Measurements from ENCODE around the gene KSR2. TPM values are rescaled to one million over a fixed set of nuclear protein-coding genes. Genes with fewer than 3 reads are reported as not detected.

Gene KSR2
- total and polyA plus RNA-seq, 2 of the 4 experiments (the other 2 are of a cell fraction), result not detected

GRCh38 chr12:117854339-117855012, 114.3 kb downstream of the KSR2 start:
- intact Hi-C loops (cut with micrococcal nuclease), result loop anchor here (5.0 kb wide), 1 partner anchor 487 kb away; no protein-coding TSS in a partner anchor
- H3K9me3 ChIP-seq (ENCODE audit: control insufficient read depth, insufficient read depth, low read length), result 0 out of 2 replicates have a peak, but pooled peaks cover 2% of the 10 kb centered on the region
- H2BK120ac ChIP-seq (ENCODE audit: low read depth, low read length), result no peak overlapping the region
- H4K8ac ChIP-seq (ENCODE audit: low read depth in 2 of 2, low read length in 2 of 2), result no peak overlapping the region
- no peaks in the 10 kb centered on the region for H3K27me3 ChIP-seq (ENCODE audit: control insufficient read depth, insufficient read depth, low read length)
- H3K4ac ChIP-seq (ENCODE audit: low read depth, low read length), result no peak overlapping the region
- DNase-seq, result peak; percentile 23
- no peak overlapping the region for H3K23ac ChIP-seq (ENCODE audit: low read depth, low read length)
- no peak overlapping the region for H3K4me3 ChIP-seq (ENCODE audit: insufficient read depth, low read depth, low read length)
- no peaks in the 10 kb centered on the region for H3K79me1 ChIP-seq (ENCODE audit: low read depth in 1 of 2, low read length in 2 of 2)
- in situ Hi-C loops (cut with MboI; ENCODE audit: low sequenced_read_pairs), result loop anchor here (25.0 kb wide), 1 partner anchor 283 kb away; the partner anchor contains the start of gene PEBP1
- no peak overlapping the region for H2BK15ac ChIP-seq (ENCODE audit: low read depth, low read length)
- peak; percentile 59; the same call in 1 of the 2 replicates for ATAC-seq (ENCODE audit: low read depth)
- no peaks in the 10 kb centered on the region for H3K9me1 ChIP-seq (ENCODE audit: insufficient read depth, low read length)
- no peak overlapping the region for H3K14ac ChIP-seq (replicated peaks; ENCODE audit: low read depth, low read length)
- H2BK20ac ChIP-seq (ENCODE audit: low read depth, low read length), result no peak overlapping the region
- ChIA-PET CTCF (interaction anchor here (0.5 to 0.6 kb wide), 6 partner anchors 10 to 883 kb away, joined by 3 to 7 read pairs (median 4); no protein-coding TSS in a partner anchor), POLR2A (ENCODE audit: unreplicated experiment) (no interaction called here)
- no peak overlapping the region for H3K56ac ChIP-seq (ENCODE audit: extremely low read depth, insufficient read depth, low read length)
- no peak overlapping the region for H2AK5ac ChIP-seq (ENCODE audit: low read depth, low read length)
- TF ChIP-seq CHD1 (IDR thresholded peaks at IDR 0.05; ENCODE audit: low read depth, low read length) (no peak), RCOR1 (IDR thresholded peaks at IDR 0.05; ENCODE audit: insufficient replicate concordance, low read length) (no peak), CTCF (conservative IDR thresholded peaks at IDR 0.05; ENCODE audit: low read depth, low read length) (peak; percentile 44), ELK1 (IDR thresholded peaks at IDR 0.05; ENCODE audit: borderline replicate concordance, low read depth, low read length) (no peak), NFE2L2 (IDR thresholded peaks at IDR 0.05; ENCODE audit: low read depth, low read length) (no peak), BHLHE40 (IDR thresholded peaks at IDR 0.05; ENCODE audit: low read depth, low read length) (no peak)
- H4K20me1 ChIP-seq (ENCODE audit: insufficient read depth, low read length), result no peaks in the 10 kb centered on the region
- 47% methylated on average over 3 of the region's 6 CpGs; no CpG with 5 or more reads in 1 of the 2 experiments for WGBS, 2 experiments (ENCODE audit: extremely low coverage in 2 of 2, insufficient read length in 1 of 2)
- no peak overlapping the region for H4K5ac ChIP-seq (ENCODE audit: low read depth, low read length)
- no peak overlapping the region for H3K9ac ChIP-seq (ENCODE audit: low read depth, low read length)
- no peak overlapping the region for H2BK5ac ChIP-seq (ENCODE audit: low read depth, low read length, poor library complexity, severe bottlenecking)
- H3K18ac ChIP-seq (ENCODE audit: low read depth, low read length), result no peak overlapping the region
- no TSS peak for BruUV-seq (replicated peaks)
- no peak overlapping the region for H2AFZ ChIP-seq (replicated peaks; ENCODE audit: low read length, poor library complexity)
- H2AK9ac ChIP-seq (replicated peaks; ENCODE audit: low read depth, low read length, poor library complexity), result no peak overlapping the region
- H3K4me2 ChIP-seq (ENCODE audit: low read depth, low read length), result no peak overlapping the region
- no peak overlapping the region for H3K27ac ChIP-seq (ENCODE audit: insufficient read depth, low read length)
- dilution Hi-C loops (cut with HindIII; ENCODE audit: low sequenced_read_pairs, unreplicated experiment), result no loop called here
- H3K36me3 ChIP-seq (ENCODE audit: control insufficient read depth, insufficient read depth, low read length), result no peaks in the 10 kb centered on the region
- H3K4me1 ChIP-seq (ENCODE audit: control insufficient read depth, insufficient read depth, low read length), result no peaks in the 10 kb centered on the region
- no peak overlapping the region for H4K91ac ChIP-seq (ENCODE audit: insufficient read depth, low read depth, low read length)

Measured in IMR-90 (cell line).